Fibroblast of upper back skin (primary cell): ENCODE measurements around the gene RRP15.

Experiments used
- DNase-seq: peaks from one replicate; pipeline ENCODE4 v3.0.0-alpha.2; 2013

Gene RRP15

DNA sequence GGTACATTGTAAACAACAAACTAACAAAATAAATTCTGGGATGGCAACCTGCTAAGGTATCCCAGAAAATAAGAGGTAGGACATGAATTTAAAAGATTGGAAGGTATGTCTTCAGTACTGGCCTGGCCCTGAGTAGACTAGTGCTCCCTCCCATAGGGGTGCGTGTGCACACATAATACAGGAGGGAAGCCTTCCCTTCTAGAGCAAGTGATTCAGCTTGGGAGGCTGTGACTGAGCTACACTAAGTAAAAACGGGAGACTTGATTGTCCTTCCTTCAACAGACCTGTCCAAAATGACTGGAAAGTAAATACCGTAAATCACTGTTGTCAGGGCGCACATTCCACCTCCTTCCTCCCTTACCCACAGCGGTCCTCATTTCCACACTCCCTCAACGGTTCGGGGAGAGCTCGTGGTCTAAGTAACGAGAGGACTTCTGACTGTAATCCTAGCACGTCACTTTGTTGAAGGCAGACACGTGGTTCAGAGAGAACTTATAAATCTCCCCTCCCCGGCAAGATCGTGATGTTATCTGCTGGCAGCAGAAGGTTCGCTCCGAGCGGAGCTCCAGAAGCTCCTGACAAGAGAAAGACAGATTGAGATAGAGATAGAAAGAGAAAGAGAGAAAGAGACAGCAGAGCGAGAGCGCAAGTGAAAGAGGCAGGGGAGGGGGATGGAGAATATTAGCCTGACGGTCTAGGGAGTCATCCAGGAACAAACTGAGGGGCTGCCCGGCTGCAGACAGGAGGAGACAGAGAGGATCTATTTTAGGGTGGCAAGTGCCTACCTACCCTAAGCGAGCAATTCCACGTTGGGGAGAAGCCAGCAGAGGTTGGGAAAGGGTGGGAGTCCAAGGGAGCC, 60.0 kb downstream of the RRP15 start, which contains the start of gene TGFB2:
TSS of gene TGFB2 (plus strand) at position 523 of the 859 bp plus-strand sequence. CDS start 1,366 bp downstream, outside the sequence.
- DNase-seq = peak; percentile 78

DNA sequence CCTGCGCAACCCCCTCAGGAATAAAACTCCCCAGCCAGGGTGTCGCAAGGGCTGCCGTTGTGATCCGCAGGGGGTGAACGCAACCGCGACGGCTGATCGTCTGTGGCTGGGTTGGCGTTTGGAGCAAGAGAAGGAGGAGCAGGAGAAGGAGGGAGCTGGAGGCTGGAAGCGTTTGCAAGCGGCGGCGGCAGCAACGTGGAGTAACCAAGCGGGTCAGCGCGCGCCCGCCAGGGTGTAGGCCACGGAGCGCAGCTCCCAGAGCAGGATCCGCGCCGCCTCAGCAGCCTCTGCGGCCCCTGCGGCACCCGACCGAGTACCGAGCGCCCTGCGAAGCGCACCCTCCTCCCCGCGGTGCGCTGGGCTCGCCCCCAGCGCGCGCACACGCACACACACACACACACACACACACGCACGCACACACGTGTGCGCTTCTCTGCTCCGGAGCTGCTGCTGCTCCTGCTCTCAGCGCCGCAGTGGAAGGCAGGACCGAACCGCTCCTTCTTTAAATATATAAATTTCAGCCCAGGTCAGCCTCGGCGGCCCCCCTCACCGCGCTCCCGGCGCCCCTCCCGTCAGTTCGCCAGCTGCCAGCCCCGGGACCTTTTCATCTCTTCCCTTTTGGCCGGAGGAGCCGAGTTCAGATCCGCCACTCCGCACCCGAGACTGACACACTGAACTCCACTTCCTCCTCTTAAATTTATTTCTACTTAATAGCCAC, 60.7 kb downstream of the RRP15 start:
- peak; percentile 72 for DNase-seq

DNA sequence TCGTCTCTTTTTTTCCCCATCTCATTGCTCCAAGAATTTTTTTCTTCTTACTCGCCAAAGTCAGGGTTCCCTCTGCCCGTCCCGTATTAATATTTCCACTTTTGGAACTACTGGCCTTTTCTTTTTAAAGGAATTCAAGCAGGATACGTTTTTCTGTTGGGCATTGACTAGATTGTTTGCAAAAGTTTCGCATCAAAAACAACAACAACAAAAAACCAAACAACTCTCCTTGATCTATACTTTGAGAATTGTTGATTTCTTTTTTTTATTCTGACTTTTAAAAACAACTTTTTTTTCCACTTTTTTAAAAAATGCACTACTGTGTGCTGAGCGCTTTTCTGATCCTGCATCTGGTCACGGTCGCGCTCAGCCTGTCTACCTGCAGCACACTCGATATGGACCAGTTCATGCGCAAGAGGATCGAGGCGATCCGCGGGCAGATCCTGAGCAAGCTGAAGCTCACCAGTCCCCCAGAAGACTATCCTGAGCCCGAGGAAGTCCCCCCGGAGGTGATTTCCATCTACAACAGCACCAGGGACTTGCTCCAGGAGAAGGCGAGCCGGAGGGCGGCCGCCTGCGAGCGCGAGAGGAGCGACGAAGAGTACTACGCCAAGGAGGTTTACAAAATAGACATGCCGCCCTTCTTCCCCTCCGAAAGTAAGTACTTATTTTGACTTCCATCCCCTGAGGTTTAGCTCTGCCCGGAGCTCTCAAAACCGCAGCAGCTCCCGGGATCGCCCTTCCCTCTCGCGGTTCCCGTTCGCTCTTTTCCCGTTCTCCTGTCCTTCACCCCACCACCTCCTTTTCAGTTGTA, 61.5 kb downstream of the RRP15 start:
- no peak for DNase-seq

- DNase-seq = no peak
Observed at GRCh38 chr1:218347336-218347722, 62.2 kb downstream of the RRP15 start.

DNA sequence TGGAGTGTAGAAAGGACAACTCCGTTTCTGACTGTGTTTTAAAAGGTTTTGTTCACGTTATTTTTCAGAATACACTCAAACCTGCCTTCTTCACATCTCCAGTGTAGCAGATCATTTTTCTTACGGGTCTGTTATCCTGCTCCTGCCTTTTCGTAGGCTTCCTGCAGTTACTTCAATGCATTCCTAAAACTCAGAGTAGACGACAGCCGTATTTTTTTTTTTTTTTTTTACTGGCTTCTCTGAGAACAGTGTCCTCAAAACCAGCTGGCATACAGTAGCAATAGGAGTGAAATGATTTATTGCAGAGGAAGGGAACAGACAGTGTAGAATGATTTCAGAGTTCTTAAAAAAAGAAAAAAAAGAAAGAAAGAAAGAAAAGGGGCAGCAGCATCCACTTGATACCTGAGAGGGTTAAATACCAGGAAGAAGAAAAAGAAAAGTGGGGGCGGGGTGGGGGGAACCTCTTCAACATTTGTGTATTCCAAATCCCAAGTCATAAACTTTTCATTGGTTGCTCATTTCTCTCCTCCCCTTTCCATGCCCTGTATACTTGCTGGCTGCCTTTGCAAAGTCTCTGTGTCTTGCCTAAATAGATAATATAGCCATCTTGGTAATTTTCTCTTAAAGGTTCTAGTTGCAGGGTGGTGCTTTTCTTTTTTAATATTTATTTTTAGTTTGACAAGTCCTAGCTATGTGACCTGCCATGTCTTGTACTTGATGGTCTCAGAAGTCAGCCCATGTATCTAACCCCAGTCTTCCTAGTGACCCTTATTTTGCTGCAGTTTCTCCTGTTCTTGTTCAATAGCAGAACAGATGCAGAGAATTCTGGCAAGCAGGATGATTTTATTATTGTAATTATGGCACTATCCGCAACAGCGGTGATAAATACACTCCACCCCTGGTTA, 62.9 kb downstream of the RRP15 start:
- no peak for DNase-seq

DNA sequence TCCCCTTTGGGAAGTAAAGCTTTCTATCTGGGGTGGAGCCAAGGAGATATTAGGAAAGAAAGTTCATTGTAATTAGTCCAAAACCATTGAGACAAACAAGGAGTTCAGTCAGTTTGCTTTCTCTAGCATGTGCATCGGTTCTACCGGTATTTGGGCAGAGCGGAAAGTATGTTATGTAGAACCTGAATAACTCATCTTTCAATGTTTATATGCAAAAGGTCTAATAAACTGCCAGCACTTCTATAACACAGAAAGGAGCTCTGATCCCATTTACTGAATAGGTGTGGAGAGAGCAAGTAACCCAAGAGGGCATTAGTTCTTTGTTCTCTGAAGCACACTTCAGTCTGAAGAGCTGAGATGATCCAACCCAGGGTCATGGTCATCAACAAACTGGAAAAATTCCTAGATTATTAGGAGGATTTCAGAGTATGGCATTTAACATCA, 63.6 kb downstream of the RRP15 start:
- DNase-seq = no peak

GRCh38 chr1:218349348-218350034, 64.4 kb downstream of the RRP15 start:
- no peak for DNase-seq

GRCh38 chr1:218350035-218350525, 65.0 kb downstream of the RRP15 start:
- no peak for DNase-seq

DNA sequence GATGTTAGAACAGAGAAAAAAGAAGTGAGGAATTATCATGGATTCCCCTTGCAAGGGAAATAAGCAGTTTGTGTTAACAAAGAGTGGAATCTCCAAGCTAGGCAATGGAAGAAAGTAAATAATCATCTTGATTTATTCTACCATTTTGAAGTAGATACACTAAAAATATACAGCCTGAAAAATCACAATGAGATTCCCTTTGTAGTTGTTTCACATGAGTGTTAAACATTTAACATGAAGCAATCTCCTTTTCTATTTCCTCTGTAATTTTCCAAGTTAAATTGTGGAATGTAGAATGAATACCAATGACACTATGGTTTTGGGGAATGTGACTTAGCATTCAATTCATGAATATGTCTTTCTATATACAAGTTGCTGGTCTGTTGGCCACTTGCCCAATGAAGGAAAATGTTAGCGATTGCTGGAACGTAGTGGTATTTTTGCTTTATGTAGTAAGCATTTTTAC, 65.7 kb downstream of the RRP15 start:
- peak; percentile 95 for DNase-seq

GRCh38 chr1:218351391-218352074, 66.4 kb downstream of the RRP15 start:
- DNase-seq = peak; percentile 83

GRCh38 chr1:218352075-218352438, 67.0 kb downstream of the RRP15 start:
- no peak for DNase-seq

- DNase-seq = no peak
Observed at GRCh38 chr1:218353656-218354055, 68.6 kb downstream of the RRP15 start.

DNA sequence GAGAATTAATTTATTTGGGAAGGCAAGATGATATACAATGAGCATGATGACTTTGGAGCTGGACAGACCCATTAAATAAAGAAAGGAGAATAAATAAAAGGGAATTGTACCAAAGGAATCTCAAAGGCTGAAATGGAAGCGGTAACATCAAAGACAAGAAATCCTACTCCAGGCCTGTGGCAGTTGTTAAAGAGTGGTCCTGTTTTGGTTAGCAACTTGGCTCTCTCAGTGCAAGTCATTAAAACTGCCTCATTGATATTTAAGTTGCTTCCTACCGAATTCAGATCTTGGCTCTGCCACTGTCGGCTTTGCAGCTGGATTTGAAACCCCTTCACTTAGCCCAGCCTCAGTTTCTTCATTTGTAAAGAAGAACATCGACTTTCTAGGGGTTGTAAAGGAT, 70.2 kb downstream of the RRP15 start:
- DNase-seq = no peak

DNA sequence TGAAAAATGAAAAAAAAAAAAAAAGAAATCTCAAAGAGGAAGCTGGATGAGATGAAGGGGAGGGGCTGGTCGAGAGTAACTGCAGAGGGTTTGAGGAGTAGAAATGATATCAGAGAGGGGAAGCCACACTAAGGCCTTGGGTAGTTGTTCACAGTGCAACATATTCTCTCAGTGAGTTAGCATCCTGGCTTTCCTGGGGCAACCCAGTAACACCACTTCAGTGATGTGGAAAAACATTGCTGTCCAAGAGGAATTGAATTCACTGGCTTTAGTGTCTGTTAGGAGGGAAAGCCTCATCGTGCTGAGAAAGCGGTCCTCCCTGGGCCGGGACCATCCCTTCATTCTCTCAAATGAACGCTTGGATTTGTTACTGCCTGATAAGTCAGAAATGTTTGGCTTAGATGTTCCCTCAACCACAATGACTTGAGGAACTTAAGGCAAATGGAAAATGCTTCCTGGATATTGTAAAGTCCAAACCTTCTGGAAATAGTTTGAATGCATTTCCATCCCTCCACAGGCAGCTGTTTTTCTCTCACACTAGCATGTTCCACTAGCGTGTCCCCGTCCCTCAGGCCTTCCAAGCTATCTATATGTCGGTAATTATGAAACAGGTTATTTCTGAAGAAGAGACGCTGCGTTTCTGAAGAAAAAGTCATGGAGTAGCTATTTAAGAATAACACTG, 72.3 kb downstream of the RRP15 start:
- DNase-seq = no peak

DNA sequence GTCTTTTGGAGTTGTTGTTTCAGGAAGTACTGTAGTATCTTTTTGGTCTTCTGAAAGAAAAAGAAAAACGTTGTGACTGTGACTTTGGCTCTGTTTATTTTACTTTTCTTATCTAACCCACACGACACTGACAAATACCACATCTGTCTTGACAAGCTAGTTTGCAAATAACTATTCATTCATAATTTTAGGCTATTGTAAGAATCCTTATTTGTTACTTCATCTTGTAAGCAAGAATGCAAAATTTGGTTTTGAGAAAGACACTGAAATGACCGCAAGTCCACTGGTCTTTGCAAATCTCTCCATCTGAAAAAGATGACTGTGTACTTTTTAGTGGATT, 72.8 kb downstream of the RRP15 start:
- DNase-seq = no peak

- DNase-seq = peak; percentile 71
Observed at GRCh38 chr1:218361298-218362065, 76.4 kb downstream of the RRP15 start.

DNA sequence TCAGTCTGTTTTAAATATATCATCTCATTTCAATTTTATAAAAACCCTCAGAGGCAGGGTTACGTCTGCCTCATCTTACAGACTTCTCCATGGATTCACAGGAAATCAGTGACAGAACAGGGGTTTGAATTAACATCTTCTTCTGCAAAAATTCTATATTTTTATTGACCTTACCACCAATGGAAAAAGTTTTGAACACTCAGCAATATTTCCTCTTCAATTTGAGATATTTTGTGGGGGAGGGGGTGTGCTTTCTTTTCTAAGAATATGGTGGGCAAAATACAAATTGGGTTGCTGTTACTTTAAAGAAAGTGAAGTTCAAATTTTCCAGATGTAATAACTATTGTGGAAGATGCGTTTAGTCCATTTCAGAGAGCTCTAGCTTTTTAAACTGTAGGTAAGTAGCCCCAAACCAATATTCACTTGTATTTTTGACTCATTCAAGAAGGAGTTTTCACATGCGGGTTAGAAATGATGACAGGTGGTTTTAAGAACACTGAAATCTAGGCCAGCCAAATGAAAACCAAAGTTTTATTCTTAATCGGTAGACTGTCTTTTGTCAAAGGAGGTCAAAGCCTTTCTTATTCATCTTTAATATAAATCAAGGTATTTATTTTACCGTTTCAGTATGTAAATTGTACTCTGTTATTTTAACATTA, 77.5 kb downstream of the RRP15 start:
- no peak for DNase-seq

- no peak for DNase-seq
Observed at GRCh38 chr1:218363141-218363540, 78.0 kb downstream of the RRP15 start.
